Chondrocyte (in vitro differentiated cells): ENCODE results near the gene PPFIBP2. TPM values are rescaled to one million over a fixed set of nuclear protein-coding genes. Genes with fewer than 3 reads are reported as not detected.
A peak's percentile ranks its signal among the peaks of the same experiment; 100 is the strongest.
"Not testable (repeated sequence)": the region's sequence is repeated elsewhere in the genome, so short reads cannot be mapped to it uniquely, and the experiment has no call there.

ENCODE experiments used
- DNase-seq: peaks from one replicate; pipeline ENCODE4 v3.0.0; 2021; ENCODE audit warnings: mixed read lengths, low spot score
- H3K27ac Mint-ChIP-seq: one replicate; pipeline ENCODE4 v1.8.0; 2021; ENCODE audit warnings: mild to moderate bottlenecking, moderate library complexity, mixed read lengths; ENCODE audit not compliant: unreplicated experiment
- H3K27me3 Mint-ChIP-seq: 2 replicates; pipeline ENCODE4 v1.8.0; 2021; ENCODE audit warnings: low read depth, mixed read lengths
- H3K36me3 Mint-ChIP-seq: 2 replicates; pipeline ENCODE4 v1.8.0; 2021; ENCODE audit warnings: low read depth, mixed read lengths
- H3K4me1 Mint-ChIP-seq: 2 replicates; pipeline ENCODE4 v1.8.0; 2021; ENCODE audit warnings: low read depth, mild to moderate bottlenecking, mixed read lengths
- H3K4me3 Mint-ChIP-seq: one replicate; pipeline ENCODE4 v1.8.0; 2021; ENCODE audit warnings: mild to moderate bottlenecking, moderate library complexity, mixed read lengths; ENCODE audit not compliant: unreplicated experiment
- H3K9me3 Mint-ChIP-seq: 2 replicates; pipeline ENCODE4 v1.8.0; 2021; ENCODE audit warnings: low read depth, mixed read lengths
- total RNA-seq: library from RNA; stranded (reverse); gene quantifications from 3 replicates; pipeline ENCODE4 v1.2.1, GENCODE V29; 2021
- TF ChIP-seq, protein P1 (sequence below): fragments of 200-600 bp; sonication (generic); IDR thresholded peaks from 2 replicates; pipeline ENCODE4 v1.5.0; 2021; ENCODE audit warnings: antibody characterized with exemption, mild to moderate bottlenecking, moderate library complexity

PPFIBP2 gene
- total RNA-seq, 1 donor from 2014 or later, result 90.8 TPM

DNA sequence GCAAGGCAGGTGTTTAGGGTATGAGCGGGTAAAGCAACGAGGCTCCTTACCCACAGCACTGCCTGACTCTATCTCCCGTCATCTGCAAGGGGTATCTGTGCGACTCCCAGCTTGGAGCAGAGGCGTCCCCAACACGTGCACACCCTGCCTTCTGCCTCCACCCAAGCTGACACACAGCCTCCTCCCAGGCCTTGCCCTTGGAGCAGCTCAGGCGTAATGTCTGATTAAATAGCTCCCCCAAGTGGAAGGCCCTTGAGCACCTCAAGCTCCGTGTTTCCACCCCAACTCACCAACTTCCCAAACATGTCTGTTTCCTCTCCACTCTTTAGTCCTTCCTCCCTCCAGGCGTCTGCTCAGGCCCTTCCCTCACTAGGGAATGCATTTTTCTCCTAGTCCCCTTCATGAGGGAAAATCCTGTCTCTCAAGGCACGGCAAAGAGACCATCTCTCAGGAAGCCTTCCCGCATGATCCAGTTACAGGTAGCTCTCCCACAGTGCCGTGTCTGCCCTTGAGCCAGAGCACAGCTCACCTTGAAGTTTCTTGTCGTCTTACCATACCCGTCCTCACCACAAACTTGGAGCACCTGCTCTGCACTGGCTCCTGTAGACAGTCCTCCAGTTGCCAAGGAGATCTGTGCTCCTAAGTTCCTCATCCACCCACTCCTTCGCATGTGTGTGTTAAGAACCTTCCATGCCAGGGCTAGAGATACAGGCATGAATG, 143.7 kb downstream of the PPFIBP2 start:
- Mint-ChIP-seq H3K27me3 (no peaks in the 10 kb centered on the region), H3K4me1 (no peaks in the 10 kb centered on the region), H3K36me3 (peaks cover 32% of the 10 kb centered on the region), H3K9me3 (no peaks in the 10 kb centered on the region), H3K4me3 (no peak overlapping the region), H3K27ac (no peak overlapping the region)
- DNase-seq, result no peak
- TF ChIP-seq, protein P1, sequence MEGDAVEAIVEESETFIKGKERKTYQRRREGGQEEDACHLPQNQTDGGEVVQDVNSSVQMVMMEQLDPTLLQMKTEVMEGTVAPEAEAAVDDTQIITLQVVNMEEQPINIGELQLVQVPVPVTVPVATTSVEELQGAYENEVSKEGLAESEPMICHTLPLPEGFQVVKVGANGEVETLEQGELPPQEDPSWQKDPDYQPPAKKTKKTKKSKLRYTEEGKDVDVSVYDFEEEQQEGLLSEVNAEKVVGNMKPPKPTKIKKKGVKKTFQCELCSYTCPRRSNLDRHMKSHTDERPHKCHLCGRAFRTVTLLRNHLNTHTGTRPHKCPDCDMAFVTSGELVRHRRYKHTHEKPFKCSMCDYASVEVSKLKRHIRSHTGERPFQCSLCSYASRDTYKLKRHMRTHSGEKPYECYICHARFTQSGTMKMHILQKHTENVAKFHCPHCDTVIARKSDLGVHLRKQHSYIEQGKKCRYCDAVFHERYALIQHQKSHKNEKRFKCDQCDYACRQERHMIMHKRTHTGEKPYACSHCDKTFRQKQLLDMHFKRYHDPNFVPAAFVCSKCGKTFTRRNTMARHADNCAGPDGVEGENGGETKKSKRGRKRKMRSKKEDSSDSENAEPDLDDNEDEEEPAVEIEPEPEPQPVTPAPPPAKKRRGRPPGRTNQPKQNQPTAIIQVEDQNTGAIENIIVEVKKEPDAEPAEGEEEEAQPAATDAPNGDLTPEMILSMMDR, result peak; percentile 71

DNA sequence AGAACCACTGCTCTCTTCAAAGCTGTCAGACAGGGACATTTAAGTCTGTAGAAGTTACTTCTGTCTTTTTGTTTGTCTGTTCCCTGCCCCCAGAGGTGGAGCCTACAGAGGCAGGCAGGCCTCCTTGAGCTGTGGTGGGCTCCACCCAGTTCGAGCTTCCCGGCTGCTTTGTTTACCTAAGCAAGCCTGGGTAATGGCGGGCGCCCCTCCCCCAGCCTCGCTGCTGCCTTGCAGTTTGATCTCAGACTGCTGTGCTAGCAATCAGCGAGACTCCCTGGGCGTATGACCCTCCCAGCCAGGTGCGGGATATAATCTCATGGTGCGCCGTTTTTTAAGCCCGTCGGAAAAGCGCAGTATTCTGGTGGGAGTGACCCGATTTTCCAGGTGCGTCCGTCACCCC, 149.7 kb downstream of the PPFIBP2 start:
- H3K36me3 Mint-ChIP-seq, result peaks cover 24% of the 10 kb centered on the region

DNA sequence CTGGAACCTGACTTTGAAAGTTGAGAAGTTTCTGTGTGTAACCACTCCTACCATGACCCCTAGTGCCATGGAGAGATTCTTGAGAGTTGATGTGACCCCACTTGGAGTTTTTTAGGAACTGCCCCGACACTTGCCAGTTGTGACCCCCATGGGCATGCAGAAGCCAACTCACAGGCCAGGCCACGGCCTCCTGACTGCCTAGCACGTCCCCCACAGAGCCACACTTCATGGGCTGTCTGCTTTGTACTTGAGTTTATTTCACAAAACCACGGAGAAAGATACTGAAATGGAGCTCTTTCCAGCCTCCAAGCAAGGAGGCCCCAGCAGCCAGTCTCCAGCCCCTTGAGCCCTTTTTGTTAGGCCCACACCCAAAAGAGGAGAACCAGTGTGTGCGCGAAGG, 151.1 kb downstream of the PPFIBP2 start:
- no peaks in the 10 kb centered on the region for H3K27me3 Mint-ChIP-seq
- H3K4me3 Mint-ChIP-seq, result no peak overlapping the region
- no peak overlapping the region for H3K27ac Mint-ChIP-seq
- peaks cover 27% of the 10 kb centered on the region for H3K36me3 Mint-ChIP-seq
- peaks cover 27% of the 10 kb centered on the region for H3K4me1 Mint-ChIP-seq
- TF ChIP-seq, protein P1, result no peak
- DNase-seq, result no peak
- no peaks in the 10 kb centered on the region for H3K9me3 Mint-ChIP-seq

More for the DNA sequence above, 149.7 kb downstream of the PPFIBP2 start:
- peaks cover 27% of the 10 kb centered on the region for H3K4me1 Mint-ChIP-seq
- H3K9me3 Mint-ChIP-seq, H3K4me3 Mint-ChIP-seq, DNase-seq, H3K27me3 Mint-ChIP-seq, H3K27ac Mint-ChIP-seq: not testable (repeated sequence)

DNA sequence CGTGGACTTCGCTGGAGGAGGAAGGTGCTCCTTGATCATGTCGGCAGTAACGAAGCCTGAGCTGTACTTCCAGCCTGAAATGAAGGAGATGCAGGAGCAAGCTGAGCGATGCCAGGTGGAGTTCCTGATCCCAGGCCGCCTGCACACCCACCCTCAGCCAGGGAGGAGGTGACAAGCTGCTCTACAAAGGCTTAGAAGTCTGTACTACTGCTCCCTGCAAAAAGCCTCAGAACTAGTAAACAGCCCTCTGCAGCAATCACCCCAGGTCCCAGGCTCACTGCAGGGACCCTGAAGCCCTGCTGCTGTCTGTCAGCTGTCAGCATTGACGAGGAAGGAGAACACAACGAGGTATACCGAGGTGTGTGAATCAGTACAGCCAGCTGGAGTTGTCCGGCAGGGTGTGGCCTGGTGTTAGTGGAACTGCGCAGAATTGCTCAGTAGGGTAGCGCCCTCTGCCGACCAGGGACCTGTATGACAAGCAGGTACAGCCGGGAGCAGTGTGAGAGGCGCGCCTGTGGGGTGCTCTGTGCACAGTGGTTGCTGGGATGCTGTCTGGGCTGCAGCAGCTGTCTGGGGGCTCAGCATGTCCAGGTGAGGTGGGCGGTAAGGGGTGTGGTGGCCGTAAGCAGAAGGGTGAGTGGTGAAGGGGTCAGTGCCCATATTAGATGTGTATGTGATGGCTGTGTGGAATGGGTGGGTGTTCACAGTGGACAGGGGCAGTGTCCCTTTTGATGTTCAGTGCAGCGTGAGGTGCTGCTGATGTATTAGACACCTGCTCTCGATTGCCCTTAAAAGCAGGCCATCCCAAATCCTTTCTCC, 151.9 kb downstream of the PPFIBP2 start:
- Mint-ChIP-seq H3K4me3 (no peak overlapping the region), H3K36me3 (peaks cover 26% of the 10 kb centered on the region), H3K27ac (no peak overlapping the region), H3K9me3 (no peaks in the 10 kb centered on the region), H3K27me3 (no peaks in the 10 kb centered on the region), H3K4me1 (peaks cover 30% of the 10 kb centered on the region)
- TF ChIP-seq, protein P1, result peak; percentile 88
- no peak for DNase-seq

DNA sequence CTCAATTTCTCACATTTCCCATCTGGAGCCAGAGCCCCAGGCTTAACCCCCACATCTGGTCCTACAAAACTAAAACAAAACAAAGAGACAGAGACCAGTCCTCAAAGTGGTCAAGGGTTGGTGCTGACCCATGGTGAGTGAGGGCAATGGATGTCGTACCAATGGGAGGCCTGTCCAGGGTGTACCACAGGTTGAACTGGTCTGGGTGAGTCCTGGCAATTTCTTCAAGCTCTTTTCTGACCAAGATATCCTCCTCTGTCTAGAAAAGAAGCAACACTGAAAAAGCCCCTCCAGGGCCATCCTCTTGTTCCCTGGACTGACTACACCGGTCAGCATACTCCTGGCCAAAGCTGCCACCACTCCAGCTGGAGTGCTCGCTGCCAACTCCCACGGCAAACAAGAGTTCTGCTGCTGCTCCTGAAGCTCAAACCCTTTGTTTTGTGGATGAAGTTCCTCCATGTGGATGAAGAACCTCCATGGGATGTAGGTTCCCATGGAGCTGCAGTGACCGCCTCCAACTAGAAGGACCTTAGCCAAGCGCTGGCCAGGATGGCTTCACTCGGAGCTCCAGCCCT, 152.6 kb downstream of the PPFIBP2 start:
- no peak for DNase-seq
- TF ChIP-seq, protein P1, result no peak
- Mint-ChIP-seq H3K27me3 (no peaks in the 10 kb centered on the region), H3K4me3 (no peak overlapping the region), H3K9me3 (no peaks in the 10 kb centered on the region), H3K36me3 (peaks cover 23% of the 10 kb centered on the region), H3K27ac (no peak overlapping the region), H3K4me1 (peaks cover 32% of the 10 kb centered on the region)
